Mesenchymal stem cell (in vitro differentiated cells and primary cell): ENCODE data around the gene SLC44A5.

Source experiments
- DNase-seq: peaks from one replicate; pipeline ENCODE4 v3.0.0-alpha.2; 2013
- H2AFZ ChIP-seq: one replicate; pipeline ENCODE4 v1.6.1; 2013; ENCODE audit warnings: low read depth, mild to moderate bottlenecking, control low read depth, inconsistent platforms, low read length, moderate library complexity
- H2AK5ac ChIP-seq: 2 replicates; pipeline ENCODE4 v1.6.1; 2013; ENCODE audit warnings: low read length, moderate library complexity, mild to moderate bottlenecking, inconsistent platforms; ENCODE audit not compliant: severe bottlenecking
- H2BK120ac ChIP-seq: one replicate; pipeline ENCODE4 v1.6.1; 2013; ENCODE audit warnings: low read depth, mild to moderate bottlenecking, inconsistent platforms, low read length, moderate library complexity
- H2BK12ac ChIP-seq, 2 experiments: one replicate each; pipeline ENCODE4 v1.6.1; 2013; ENCODE audit warnings: inconsistent platforms in 2 of 2, low read length in 2 of 2, mild to moderate bottlenecking in 2 of 2, moderate library complexity in 2 of 2, control low read depth in 1 of 2
- H2BK15ac ChIP-seq: one replicate; pipeline ENCODE4 v1.6.1; 2013; ENCODE audit warnings: mild to moderate bottlenecking, low read depth, inconsistent platforms; ENCODE audit not compliant: poor library complexity, severe bottlenecking
- H2BK5ac ChIP-seq: 2 replicates; pipeline ENCODE4 v1.6.1; 2013; ENCODE audit warnings: low read depth, mild to moderate bottlenecking, low read length, control low read depth, inconsistent platforms; ENCODE audit not compliant: poor library complexity, severe bottlenecking
- H3K14ac ChIP-seq, 2 experiments: one replicate each; pipeline ENCODE4 v1.6.1; 2013; ENCODE audit warnings: inconsistent platforms in 2 of 2, low read length in 2 of 2, control low read depth in 1 of 2, mild to moderate bottlenecking in 1 of 2, moderate library complexity in 1 of 2
- H3K18ac ChIP-seq, 2 experiments: one replicate each; pipeline ENCODE4 v1.6.1; 2013; ENCODE audit warnings: inconsistent platforms in 2 of 2, low read length in 2 of 2, control low read depth in 1 of 2, low read depth in 1 of 2, mild to moderate bottlenecking in 1 of 2
- H3K23ac ChIP-seq, 2 experiments: one replicate each; pipeline ENCODE4 v1.6.1; 2013; ENCODE audit warnings: inconsistent platforms in 2 of 2, low read length in 2 of 2, mild to moderate bottlenecking in 2 of 2, moderate library complexity in 2 of 2, control low read depth in 1 of 2
- H3K27ac ChIP-seq: 2 replicates; pipeline ENCODE4 v1.5.1; 2013; ENCODE audit warnings: mild to moderate bottlenecking, moderate library complexity, low read length, control low read depth, inconsistent platforms; ENCODE audit not compliant: poor library complexity, severe bottlenecking
- H3K27me3 ChIP-seq, 2 experiments: 2 replicates each; pipeline versions ENCODE4 v1.6.1 to v1.7.0; 2013; ENCODE audit warnings: low read length in 2 of 2, mild to moderate bottlenecking in 2 of 2, moderate library complexity in 2 of 2, control low read depth in 1 of 2, inconsistent platforms in 1 of 2; ENCODE audit not compliant: control insufficient read depth in 1 of 2, insufficient read depth in 1 of 2
- H3K36me3 ChIP-seq, 2 experiments: 2 replicates each; pipeline versions ENCODE4 v1.6.1 to v1.7.0; 2013; ENCODE audit warnings: low read length in 2 of 2, control low read depth in 1 of 2, inconsistent platforms in 1 of 2, low read depth in 1 of 2, mild to moderate bottlenecking in 1 of 2; ENCODE audit not compliant: insufficient read depth in 2 of 2, control insufficient read depth in 1 of 2
- H3K4ac ChIP-seq, 2 experiments: one replicate each; pipeline ENCODE4 v1.6.1; 2013; ENCODE audit warnings: inconsistent platforms in 2 of 2, low read length in 2 of 2, mild to moderate bottlenecking in 2 of 2, moderate library complexity in 2 of 2, control low read depth in 1 of 2, low read depth in 1 of 2
- H3K4me1 ChIP-seq: 2 replicates; pipeline ENCODE4 v1.6.1; 2013; ENCODE audit warnings: low read depth, low read length, control low read depth; ENCODE audit not compliant: control insufficient read depth, insufficient read depth
- H3K4me2 ChIP-seq: 2 replicates; pipeline ENCODE4 v1.6.1; 2013; ENCODE audit warnings: low read length, mild to moderate bottlenecking, inconsistent platforms; ENCODE audit not compliant: poor library complexity, severe bottlenecking
- H3K4me3 ChIP-seq, 2 experiments: 2 replicates each; pipeline versions ENCODE4 v1.5.1 to v1.7.0; 2013; ENCODE audit warnings: low read length in 2 of 2, mild to moderate bottlenecking in 2 of 2, control low read depth in 1 of 2, low read depth in 1 of 2; ENCODE audit not compliant: insufficient read depth in 1 of 2
- H3K79me1 ChIP-seq: replicated peaks from 2 replicates; pipeline ENCODE4 v1.6.1; 2013; ENCODE audit warnings: mild to moderate bottlenecking, control low read depth, low read length, inconsistent platforms; ENCODE audit not compliant: poor library complexity, severe bottlenecking
- H3K9ac ChIP-seq: 2 replicates; pipeline ENCODE4 v1.7.0; 2013; ENCODE audit warnings: mild to moderate bottlenecking, low read length, moderate library complexity
- H3K9me3 ChIP-seq: 2 replicates; pipeline ENCODE4 v1.7.0; 2013; ENCODE audit warnings: mild to moderate bottlenecking, low read length; ENCODE audit not compliant: control insufficient read depth
- H4K8ac ChIP-seq: one replicate; pipeline ENCODE4 v1.6.1; 2013; ENCODE audit warnings: inconsistent platforms, mild to moderate bottlenecking, low read length, moderate library complexity
- H4K91ac ChIP-seq: one replicate; pipeline ENCODE4 v1.6.1; 2013; ENCODE audit warnings: mild to moderate bottlenecking, low read length, inconsistent platforms
- WGBS: methylation state at CpG from one replicate; pipeline ENCODE4 v1.1.7; 2013; ENCODE audit warnings: mixed read lengths; 5-methylcytosine and 5-hydroxymethylcytosine counted together

The SLC44A5 gene

DNA sequence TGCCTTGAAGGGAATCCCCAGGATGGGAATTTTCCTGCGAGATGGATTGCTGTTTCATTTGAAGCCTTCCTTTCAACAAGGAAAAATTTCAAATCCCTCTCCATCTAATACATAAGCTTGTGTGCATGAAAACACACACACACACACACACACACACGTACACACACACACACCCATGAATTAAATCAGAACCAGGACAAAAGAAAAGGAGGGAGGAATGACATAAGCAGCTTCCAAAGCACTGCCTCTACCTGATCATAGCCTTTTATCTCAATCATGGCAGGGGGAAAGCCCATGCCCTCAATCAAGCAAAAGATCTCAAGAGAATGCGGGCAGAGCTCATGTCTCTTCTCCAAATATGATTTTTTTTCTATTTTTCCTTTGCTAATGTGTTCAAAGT, 139.7 kb downstream of the SLC44A5 start:
- Histone ChIP-seq H3K4me2 (no peak overlapping the region), H3K4me3 (no peak overlapping the region), H3K4me1 (no peaks in the 10 kb centered on the region), H3K27ac (no peak overlapping the region), H2AK5ac (no peak overlapping the region), H4K8ac (no peak overlapping the region), H3K23ac (no peak overlapping the region), H3K9ac (no peak overlapping the region), H3K36me3 (no peaks in the 10 kb centered on the region), H3K18ac (no peak overlapping the region), H3K9me3 (peaks cover 5% of the 10 kb centered on the region), H3K79me1 (no peaks in the 10 kb centered on the region), H2AFZ (no peak overlapping the region), H2BK15ac (no peak overlapping the region), H3K4ac (no peak overlapping the region), H2BK12ac (no peak overlapping the region), H2BK120ac (no peak overlapping the region), H3K14ac (no peak overlapping the region), H2BK5ac (no peak overlapping the region), H4K91ac (no peak overlapping the region), H3K27me3 (no peaks in the 10 kb centered on the region)
- 70% methylated on average over 3 of the region's 3 CpGs for WGBS
- no peak for DNase-seq

DNA sequence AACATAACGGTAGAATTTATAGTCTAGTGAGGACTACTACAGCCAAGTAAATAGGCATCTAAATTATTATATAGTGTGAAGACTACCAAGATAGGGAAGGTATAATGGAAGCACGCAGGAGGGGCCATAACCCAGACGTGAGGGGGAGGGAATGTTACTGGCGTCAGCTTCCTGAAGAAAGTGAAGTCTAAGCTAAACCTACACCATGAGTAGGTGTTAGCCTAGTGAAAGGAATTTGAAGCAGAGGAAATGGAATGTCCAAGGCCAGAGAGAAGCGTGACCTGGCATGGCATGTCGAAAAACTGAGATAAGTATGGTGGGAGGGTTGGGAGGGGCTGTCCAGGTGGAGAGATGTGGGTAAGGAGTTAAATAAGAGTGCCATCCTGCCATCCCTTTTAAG, 140.5 kb downstream of the SLC44A5 start:
- no peak overlapping the region for H2BK5ac ChIP-seq
- H2AK5ac ChIP-seq = no peak overlapping the region
- H3K27ac ChIP-seq = no peak overlapping the region
- no peaks in the 10 kb centered on the region for H3K36me3 ChIP-seq
- no peak overlapping the region for H3K23ac ChIP-seq
- H2BK120ac ChIP-seq = no peak overlapping the region
- no peak overlapping the region for H4K91ac ChIP-seq
- H3K18ac ChIP-seq = no peak overlapping the region
- H3K79me1 ChIP-seq = no peaks in the 10 kb centered on the region
- H3K14ac ChIP-seq = no peak overlapping the region
- H3K27me3 ChIP-seq = no peaks in the 10 kb centered on the region
- H3K4me1 ChIP-seq = no peaks in the 10 kb centered on the region
- no peak overlapping the region for H3K4ac ChIP-seq
- no peak for DNase-seq
- H3K9ac ChIP-seq = no peak overlapping the region
- H3K4me3 ChIP-seq = no peak overlapping the region
- H2BK15ac ChIP-seq = no peak overlapping the region
- H3K9me3 ChIP-seq = peaks cover 7% of the 10 kb centered on the region
- no peak overlapping the region for H4K8ac ChIP-seq
- 85% methylated on average over 5 of the region's 6 CpGs for WGBS
- no peak overlapping the region for H2AFZ ChIP-seq
- H2BK12ac ChIP-seq = no peak overlapping the region
- H3K4me2 ChIP-seq = no peak overlapping the region

DNA sequence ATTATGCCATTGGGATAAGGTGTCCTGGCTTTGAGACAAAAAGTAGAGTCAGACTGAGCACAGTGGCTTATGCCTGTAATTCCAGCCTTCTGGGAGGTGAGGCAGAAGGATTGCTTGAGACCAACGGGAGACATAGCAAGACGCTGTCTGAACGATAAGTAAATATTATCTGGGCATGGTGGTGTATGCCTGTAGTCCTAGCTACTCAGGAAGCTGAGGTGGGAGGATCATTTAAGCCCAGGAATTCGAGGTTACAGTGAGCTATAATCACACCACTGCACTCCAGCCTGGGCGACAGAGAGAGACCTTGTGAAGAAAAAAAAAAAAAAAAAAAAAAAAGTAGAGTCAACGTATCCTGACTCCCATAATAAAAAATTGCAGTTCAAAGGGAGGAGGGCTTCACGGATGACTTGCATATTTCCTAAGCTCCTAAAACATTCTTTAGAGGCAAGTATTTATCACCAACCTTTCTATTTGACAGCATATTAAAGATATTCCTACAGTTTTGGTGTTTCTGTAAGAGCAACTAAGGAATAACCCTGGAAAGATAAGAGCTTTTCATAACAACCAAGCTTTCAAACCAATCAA, 141.2 kb downstream of the SLC44A5 start:
- no peak overlapping the region for H2BK5ac ChIP-seq
- H3K79me1 ChIP-seq = no peaks in the 10 kb centered on the region
- H3K18ac ChIP-seq = no peak overlapping the region
- H2BK120ac ChIP-seq = no peak overlapping the region
- H3K4me1 ChIP-seq = no peaks in the 10 kb centered on the region
- H3K4me3 ChIP-seq = no peak overlapping the region
- 79% methylated on average over 3 of the region's 7 CpGs for WGBS
- no peak overlapping the region for H3K23ac ChIP-seq
- no peak overlapping the region for H2AK5ac ChIP-seq
- H3K9ac ChIP-seq = no peak overlapping the region
- H4K91ac ChIP-seq = no peak overlapping the region
- no peak overlapping the region for H3K4me2 ChIP-seq
- peaks cover 7% of the 10 kb centered on the region for H3K9me3 ChIP-seq
- H3K4ac ChIP-seq = no peak overlapping the region
- H2BK15ac ChIP-seq = no peak overlapping the region
- H3K27ac ChIP-seq = no peak overlapping the region
- no peak for DNase-seq
- H3K36me3 ChIP-seq = no peaks in the 10 kb centered on the region
- H2AFZ ChIP-seq = no peak overlapping the region
- H3K27me3 ChIP-seq = no peaks in the 10 kb centered on the region
- H2BK12ac ChIP-seq = no peak overlapping the region
- no peak overlapping the region for H3K14ac ChIP-seq
- no peak overlapping the region for H4K8ac ChIP-seq

DNA sequence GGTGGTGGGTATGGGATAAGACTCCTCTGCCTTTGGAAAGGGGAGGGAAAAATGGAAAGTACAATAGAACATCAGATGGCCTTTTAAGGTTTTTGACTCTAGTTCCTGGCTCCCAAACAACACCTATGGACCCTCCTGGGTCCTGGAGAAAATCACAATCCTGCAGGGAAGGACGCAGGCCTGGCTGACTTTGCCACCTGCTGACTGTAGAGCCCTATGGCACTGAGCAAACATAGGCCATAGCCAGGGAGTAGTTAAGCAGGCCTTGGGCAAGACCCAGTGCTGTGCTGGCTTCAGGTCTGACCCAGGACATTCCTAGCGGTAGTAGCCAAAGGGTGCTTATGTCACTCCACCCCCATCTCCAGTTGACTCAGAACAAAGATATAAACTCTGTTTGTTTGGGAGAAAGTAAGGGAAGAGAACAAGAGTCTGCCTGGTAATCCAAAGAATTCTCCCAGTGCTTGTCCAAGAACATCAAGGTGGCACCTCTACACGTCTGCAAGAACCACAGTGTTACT, 149.0 kb downstream of the SLC44A5 start:
- WGBS = 84% methylated on average over 2 of the region's 3 CpGs

More for the DNA sequence above, 149.0 kb downstream of the SLC44A5 start:
- H3K14ac ChIP-seq = no peak overlapping the region
- H3K23ac ChIP-seq = no peak overlapping the region
- H4K8ac ChIP-seq = no peak overlapping the region
- no peaks in the 10 kb centered on the region for H3K36me3 ChIP-seq
- H3K4me3 ChIP-seq = no peak overlapping the region
- H3K27me3 ChIP-seq = no peaks in the 10 kb centered on the region
- no peak overlapping the region for H2BK120ac ChIP-seq
- H3K4ac ChIP-seq = no peak overlapping the region
- H3K79me1 ChIP-seq = no peaks in the 10 kb centered on the region
- no peak overlapping the region for H2BK12ac ChIP-seq
- H4K91ac ChIP-seq = no peak overlapping the region
- no peak overlapping the region for H3K27ac ChIP-seq
- no peaks in the 10 kb centered on the region for H3K4me1 ChIP-seq
- no peak overlapping the region for H3K9ac ChIP-seq
- no peak for DNase-seq
- no peak overlapping the region for H2BK5ac ChIP-seq
- H3K18ac ChIP-seq = no peak overlapping the region
- no peak overlapping the region for H2BK15ac ChIP-seq
- H2AK5ac ChIP-seq = no peak overlapping the region
- H3K4me2 ChIP-seq = no peak overlapping the region
- H2AFZ ChIP-seq = no peak overlapping the region
- peaks cover 24% of the 10 kb centered on the region for H3K9me3 ChIP-seq
